Lung (tissue), 12 donors: ENCODE data around the gene CHRNA5. TPM values are rescaled to one million over a fixed set of nuclear protein-coding genes. Genes with fewer than 3 reads are reported as not detected.

ENCODE experiments used
- ATAC-seq: fragments of 200-7000 bp; cut with Tn5 transposase; one replicate; pipeline ENCODE4 v1.9.1; 2020; ENCODE audit warnings: moderate number of reproducible peaks; ENCODE audit not compliant: insufficient read depth, low FRiP score
- DNase-seq, 3 donors: peaks; one replicate each; pipeline ENCODE4 v3.0.0-alpha.2; 2013 to 2017
- H3K27ac ChIP-seq, 2 donors: one replicate each; pipeline ENCODE4 v1.5.1; 2013; ENCODE audit warnings: mild to moderate bottlenecking in 2 of 2, moderate library complexity in 2 of 2, control low read depth in 1 of 2, inconsistent platforms in 1 of 2, low read depth in 1 of 2, low read length in 1 of 2
- H3K27me3 ChIP-seq, 3 donors: one replicate each; pipeline ENCODE4 v1.5.1; 2013; ENCODE audit warnings: low read length in 2 of 3; ENCODE audit not compliant: control insufficient read depth in 3 of 3, insufficient read depth in 3 of 3
- H3K36me3 ChIP-seq, 4 donors: one replicate each; pipeline ENCODE4 v1.5.1; 2013; ENCODE audit warnings: low read length in 4 of 4, mild to moderate bottlenecking in 1 of 4, moderate library complexity in 1 of 4; ENCODE audit not compliant: control insufficient read depth in 4 of 4, insufficient read depth in 4 of 4
- H3K4me1 ChIP-seq, 5 donors: one replicate each; pipeline ENCODE4 v1.5.1; 2013; ENCODE audit warnings: low read length in 5 of 5, mild to moderate bottlenecking in 2 of 5, moderate library complexity in 1 of 5; ENCODE audit not compliant: control insufficient read depth in 5 of 5, insufficient read depth in 5 of 5
- H3K4me3 ChIP-seq: one replicate; pipeline ENCODE4 v1.5.1; 2013; ENCODE audit warnings: mild to moderate bottlenecking, control low read depth, moderate library complexity
- H3K9ac ChIP-seq, 2 donors: one replicate each; pipeline ENCODE4 v1.5.1; 2013; ENCODE audit warnings: low read length in 2 of 2, control low read depth in 1 of 2; ENCODE audit not compliant: insufficient read depth in 1 of 2
- H3K9me3 ChIP-seq, 4 donors: one replicate each; pipeline ENCODE4 v1.5.1; 2013; ENCODE audit warnings: low read length in 3 of 4, mild to moderate bottlenecking in 1 of 4, moderate library complexity in 1 of 4; ENCODE audit not compliant: control insufficient read depth in 4 of 4, insufficient read depth in 3 of 4
- CTCF ChIP-seq: IDR thresholded peaks from 2 replicates; pipeline ENCODE4 v1.5.1; 2012; ENCODE audit warnings: mild to moderate bottlenecking; ENCODE audit errors: control extremely low read depth, extremely low read depth
- WGBS, 2 donors: extraction: QIAGEN DNeasy Blood & Tissue Kit; methylation state at CpG; one replicate each; pipeline ENCODE4 v1.1.7; 2013; 5-methylcytosine and 5-hydroxymethylcytosine counted together
- polyA plus RNA-seq, 2 donors: library from polyadenylated mRNA; stranded (reverse); fragments of 200-250 nt; gene quantifications; one replicate each; pipeline ENCODE4 v1.2.1, GENCODE V29; 2013
- total RNA-seq, 2 donors: library from RNA; depleted of rRNA in 1 of 2; stranded (reverse); fragments of >200 nt in 1 of 2; gene quantifications; one replicate each; pipeline ENCODE4 v1.2.1, GENCODE V29; 2014 to 2021
- donor health status: control.
- donor health status: control.
- donor health status: Bipolar disorder and iron deficiency.
- donor health status: healthy.
- donor health status: DM: yes; HTN: yes; CAD: no.

The CHRNA5 gene
- total and polyA plus RNA-seq, 4 donors = 0.23 to 1.3 (median 0.92) TPM

GRCh38 chr15:78615151-78615589, 49.9 kb downstream of the CHRNA5 start:
- no peak overlapping the region for H3K4me3 ChIP-seq
- 89 to 100% methylated on average over 3 of the region's 3 CpGs for WGBS, 2 donors
- no peaks in the 10 kb centered on the region for H3K36me3 ChIP-seq
- TF ChIP-seq CTCF = no peak
- no peak for ATAC-seq
- no peak overlapping the region for H3K9ac ChIP-seq
- H3K27me3 ChIP-seq = peaks cover 16 to 20% (median 19%) of the 10 kb centered on the region in 3 donors
- H3K4me1 ChIP-seq = peaks cover 0 to 1% (median 0%) of the 10 kb centered on the region in 5 donors
- no peak for DNase-seq
- H3K9me3 ChIP-seq = no peaks in the 10 kb centered on the region
- no peak overlapping the region for H3K27ac ChIP-seq

- WGBS, 2 donors = 78 to 100% methylated on average over 2 of the region's 2 CpGs
- Histone ChIP-seq H3K27ac (no peak overlapping the region), H3K4me1 (peaks cover 0 to 7% (median 0%) of the 10 kb centered on the region in 5 donors), H3K9me3 (no peaks in the 10 kb centered on the region), H3K36me3 (no peaks in the 10 kb centered on the region), H3K4me3 (no peak overlapping the region), H3K27me3 (peaks cover 22 to 28% (median 23%) of the 10 kb centered on the region in 3 donors), H3K9ac (no peak overlapping the region)
- DNase-seq (no peak), ATAC-seq (no peak)
- no peak for TF ChIP-seq CTCF
These were observed 51.2 kb downstream of the CHRNA5 start for GRCh38 chr15:78616506-78616905.

- no peak overlapping the region for H3K27ac ChIP-seq
- H3K9ac ChIP-seq = no peak overlapping the region
- no peaks in the 10 kb centered on the region for H3K9me3 ChIP-seq
- no peaks in the 10 kb centered on the region for H3K36me3 ChIP-seq
- H3K27me3 ChIP-seq = peaks cover 22 to 34% (median 29%) of the 10 kb centered on the region in 3 donors
- TF ChIP-seq CTCF = no peak
- ATAC-seq (no peak), DNase-seq (no peak)
- no peak overlapping the region for H3K4me3 ChIP-seq
- peaks cover 0 to 7% (median 0%) of the 10 kb centered on the region in 5 donors for H3K4me1 ChIP-seq
- 64 to 80% methylated on average over 7 of the region's 7 CpGs for WGBS, 2 donors
These were observed 51.8 kb downstream of the CHRNA5 start for GRCh38 chr15:78617076-78617475.

GRCh38 chr15:78617516-78617915, 52.2 kb downstream of the CHRNA5 start:
- H3K4me1 ChIP-seq = peaks cover 0 to 7% (median 0%) of the 10 kb centered on the region in 5 donors
- peaks cover 22 to 38% (median 33%) of the 10 kb centered on the region in 3 donors for H3K27me3 ChIP-seq
- no peak overlapping the region for H3K4me3 ChIP-seq
- no peak overlapping the region for H3K27ac ChIP-seq
- H3K9ac ChIP-seq = no peak overlapping the region
- ATAC-seq = no peak
- 80 to 88% methylated on average over 5 of the region's 5 CpGs for WGBS, 2 donors
- no peak for DNase-seq
- no peaks in the 10 kb centered on the region for H3K36me3 ChIP-seq
- no peak for TF ChIP-seq CTCF
- H3K9me3 ChIP-seq = no peaks in the 10 kb centered on the region
